HG03432 (cell line): ENCODE results near the gene MLLT6.

ENCODE experiments used
- ATAC-seq: cut with Tn5 transposase; IDR thresholded peaks from one replicate; pipeline ENCODE4 v1.9.1; 2021; ENCODE audit warnings: mild to moderate bottlenecking, moderate library complexity; ENCODE audit not compliant: unreplicated experiment

MLLT6 gene

DNA sequence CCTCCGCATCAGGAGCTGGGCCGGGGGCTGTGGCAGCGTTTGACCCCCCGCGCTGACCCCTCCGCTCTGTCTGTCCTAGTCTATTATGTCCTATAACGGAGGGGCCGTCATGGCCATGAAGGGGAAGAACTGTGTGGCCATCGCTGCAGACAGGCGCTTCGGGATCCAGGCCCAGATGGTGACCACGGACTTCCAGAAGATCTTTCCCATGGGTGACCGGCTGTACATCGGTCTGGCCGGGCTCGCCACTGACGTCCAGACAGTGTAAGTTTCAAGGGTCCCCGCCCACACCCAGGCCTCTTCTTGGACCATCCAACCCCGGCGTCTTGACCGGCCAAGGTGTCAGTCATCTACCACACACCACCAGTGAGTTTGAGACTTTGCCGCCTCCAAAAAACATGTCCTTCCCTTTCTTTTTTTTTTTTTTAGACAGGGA is 48.0 kb downstream of the MLLT6 start:
- no peak for ATAC-seq

GRCh38 chr17:38761612-38762011 is 56.5 kb downstream of the MLLT6 start:
- no peak for ATAC-seq

GRCh38 chr17:38762231-38762630 is 57.2 kb downstream of the MLLT6 start:
- no peak for ATAC-seq

- ATAC-seq: no peak
These were observed 61.3 kb downstream of the MLLT6 start for GRCh38 chr17:38766341-38766740.

DNA sequence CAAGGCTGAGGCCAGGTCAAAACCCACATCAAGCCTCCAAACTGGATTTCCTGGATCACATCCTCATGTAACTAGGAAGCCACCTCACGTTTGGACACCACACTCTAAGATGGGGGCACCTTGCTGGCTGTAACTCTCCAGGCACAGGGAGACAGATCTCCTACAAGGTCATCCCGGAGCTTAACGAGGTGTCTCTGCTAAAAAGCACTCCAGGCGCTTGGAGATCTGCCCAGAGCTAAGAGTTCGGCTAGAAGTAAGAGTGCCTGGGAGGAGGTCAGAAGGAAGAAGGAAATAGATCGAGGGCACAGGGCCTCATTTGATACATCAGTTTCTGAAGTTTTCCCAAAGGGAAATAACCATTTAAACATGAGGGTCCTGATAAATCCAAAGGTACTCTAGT is 63.3 kb downstream of the MLLT6 start:
- no peak for ATAC-seq

GRCh38 chr17:38773258-38773657 is 68.2 kb downstream of the MLLT6 start:
- no peak for ATAC-seq

- no peak for ATAC-seq
These were observed 72.7 kb downstream of the MLLT6 start for GRCh38 chr17:38777641-38778250.
